Fibroblast of villous mesenchyme (primary cell): ENCODE results near the gene OMA1. TPM values are rescaled to one million over a fixed set of nuclear protein-coding genes. Genes with fewer than 3 reads are reported as not detected.

Experiments
- DNase-seq: peaks from one replicate; pipeline ENCODE4 v3.0.0-alpha.2; 2010; ENCODE audit warnings: low read depth
- H3K4me3 ChIP-seq: 2 replicates; pipeline ENCODE4 v1.5.1; 2011; ENCODE audit warnings: low read depth, mild to moderate bottlenecking, low read length
- CTCF ChIP-seq: IDR thresholded peaks from 2 replicates; pipeline ENCODE4 v1.5.1; 2012; ENCODE audit warnings: low read depth, mild to moderate bottlenecking, low read length; ENCODE audit not compliant: insufficient read depth
- total RNA-seq: library from RNA; depleted of rRNA; stranded (reverse); fragments of >200 nt; gene quantifications from 2 replicates; pipeline ENCODE4 v1.2.3, GENCODE V29; 2012

Gene OMA1
- 10.6 and 26.8 TPM in 2 replicates for total RNA-seq

- TF ChIP-seq CTCF: peak; percentile 98
- DNase-seq: peak; percentile 98
- peak within 1 kb of the TSS; percentile 75 for H3K4me3 ChIP-seq
These were observed at the start of gene OMA1 for GRCh38 chr1:58546520-58547308. OMA1 (minus strand) TSS chr1:58546726; CDS start chr1:58539294, 7,432 bp downstream.

GRCh38 chr1:58594546-58594945, 48.0 kb upstream of the OMA1 start:
- no peak overlapping the region for H3K4me3 ChIP-seq
- DNase-seq: no peak
- TF ChIP-seq CTCF: no peak

GRCh38 chr1:58592522-58593134, 46.1 kb upstream of the OMA1 start:
- H3K4me3 ChIP-seq: no peak overlapping the region
- peak; percentile 90 for DNase-seq
- no peak for TF ChIP-seq CTCF

- no peak for DNase-seq
- TF ChIP-seq CTCF: no peak
- no peak overlapping the region for H3K4me3 ChIP-seq
These were observed 45.3 kb upstream of the OMA1 start for GRCh38 chr1:58591806-58592205.

GRCh38 chr1:58590019-58590418, 43.5 kb upstream of the OMA1 start:
- TF ChIP-seq CTCF: no peak
- no peak overlapping the region for H3K4me3 ChIP-seq
- DNase-seq: no peak

GRCh38 chr1:58588396-58588795, 41.9 kb upstream of the OMA1 start:
- no peak for TF ChIP-seq CTCF
- no peak overlapping the region for H3K4me3 ChIP-seq
- no peak for DNase-seq
